ENCODE measurements around the gene RPL39L. TPM values are rescaled to one million over a fixed set of nuclear protein-coding genes. Genes with fewer than 3 reads are reported as not detected.

The RPL39L gene
- total and polyA plus RNA-seq, 2 of the 4 experiments (the other 2 are of a cell fraction), result 18.1 to 34.6 TPM

GRCh38 chr3:187074846-187075245, 64.5 kb downstream of the RPL39L start:
- Histone ChIP-seq H3K18ac (ENCODE audit: low read depth, low read length) (no peak overlapping the region), H3K9me3 (ENCODE audit: control insufficient read depth, insufficient read depth, low read length) (peaks cover 1% of the 10 kb centered on the region; the same call in 1 of the 2 replicates), H3K4me2 (ENCODE audit: low read depth, low read length) (no peak overlapping the region), H4K20me1 (ENCODE audit: insufficient read depth, low read length) (no peaks in the 10 kb centered on the region), H3K4me3 (ENCODE audit: insufficient read depth, low read depth, low read length) (no peak overlapping the region), H3K9ac (ENCODE audit: low read depth, low read length) (no peak overlapping the region), H3K27ac (ENCODE audit: insufficient read depth, low read length) (no peak overlapping the region), H3K79me1 (ENCODE audit: low read depth in 1 of 2, low read length in 2 of 2) (no peaks in the 10 kb centered on the region), H2AFZ (replicated peaks; ENCODE audit: low read length, poor library complexity) (no peak overlapping the region), H4K5ac (ENCODE audit: low read depth, low read length) (no peak overlapping the region), H2BK5ac (ENCODE audit: low read depth, low read length, poor library complexity, severe bottlenecking) (no peak overlapping the region), H3K4ac (ENCODE audit: low read depth, low read length) (no peak overlapping the region), H2BK120ac (ENCODE audit: low read depth, low read length) (no peak overlapping the region), H2AK9ac (replicated peaks; ENCODE audit: low read depth, low read length, poor library complexity) (no peak overlapping the region), H2AK5ac (ENCODE audit: low read depth, low read length) (no peak overlapping the region), H3K56ac (ENCODE audit: extremely low read depth, insufficient read depth, low read length) (no peak overlapping the region), H4K8ac (ENCODE audit: low read depth in 2 of 2, low read length in 2 of 2) (no peak overlapping the region), H2BK20ac (ENCODE audit: low read depth, low read length) (no peak overlapping the region), H3K4me1 (ENCODE audit: control insufficient read depth, insufficient read depth, low read length) (no peaks in the 10 kb centered on the region), H4K91ac (ENCODE audit: insufficient read depth, low read depth, low read length) (no peak overlapping the region), H2BK15ac (ENCODE audit: low read depth, low read length) (no peak overlapping the region), H3K27me3 (ENCODE audit: control insufficient read depth, insufficient read depth, low read length) (no peaks in the 10 kb centered on the region), H3K9me1 (ENCODE audit: insufficient read depth, low read length) (peaks cover 3% of the 10 kb centered on the region; the same call in 1 of the 2 replicates), H3K23ac (ENCODE audit: low read depth, low read length) (no peak overlapping the region), H3K36me3 (ENCODE audit: control insufficient read depth, insufficient read depth, low read length) (no peaks in the 10 kb centered on the region; the same call in 1 of the 2 replicates), H3K14ac (replicated peaks; ENCODE audit: low read depth, low read length) (no peak overlapping the region)
- no peak for ATAC-seq (ENCODE audit: low read depth)
- DNase-seq, result no peak
- dilution Hi-C loops (cut with HindIII; ENCODE audit: low sequenced_read_pairs, unreplicated experiment), result no loop called here
- in situ Hi-C loops (cut with MboI; ENCODE audit: low sequenced_read_pairs), result no loop called here
- no TSS peak for BruUV-seq (replicated peaks)
- ChIA-PET CTCF (no interaction called here), POLR2A (ENCODE audit: unreplicated experiment) (no interaction called here)
- TF ChIP-seq, protein P1, sequence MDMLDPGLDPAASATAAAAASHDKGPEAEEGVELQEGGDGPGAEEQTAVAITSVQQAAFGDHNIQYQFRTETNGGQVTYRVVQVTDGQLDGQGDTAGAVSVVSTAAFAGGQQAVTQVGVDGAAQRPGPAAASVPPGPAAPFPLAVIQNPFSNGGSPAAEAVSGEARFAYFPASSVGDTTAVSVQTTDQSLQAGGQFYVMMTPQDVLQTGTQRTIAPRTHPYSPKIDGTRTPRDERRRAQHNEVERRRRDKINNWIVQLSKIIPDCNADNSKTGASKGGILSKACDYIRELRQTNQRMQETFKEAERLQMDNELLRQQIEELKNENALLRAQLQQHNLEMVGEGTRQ (IDR thresholded peaks at IDR 0.05; ENCODE audit: low read depth, low read length), result no peak
- no peak for TF ChIP-seq SMC3 (IDR thresholded peaks at IDR 0.05; ENCODE audit: low read depth, low read length)
- TF ChIP-seq CHD1 (IDR thresholded peaks at IDR 0.05; ENCODE audit: low read depth, low read length), result no peak
- no peak for TF ChIP-seq NFE2L2 (IDR thresholded peaks at IDR 0.05; ENCODE audit: low read depth, low read length)
- TF ChIP-seq FOS (IDR thresholded peaks at IDR 0.05; ENCODE audit: low read depth, low read length), result no peak
- TF ChIP-seq MAFK (IDR thresholded peaks at IDR 0.05; ENCODE audit: low read depth, low read length), result no peak
- TF ChIP-seq POLR2A (IDR thresholded peaks at IDR 0.05; ENCODE audit: low read depth, low read length), result no peak
- no peak for TF ChIP-seq CEBPB (IDR thresholded peaks at IDR 0.05; ENCODE audit: low read depth, low read length)
- TF ChIP-seq, protein P2, sequence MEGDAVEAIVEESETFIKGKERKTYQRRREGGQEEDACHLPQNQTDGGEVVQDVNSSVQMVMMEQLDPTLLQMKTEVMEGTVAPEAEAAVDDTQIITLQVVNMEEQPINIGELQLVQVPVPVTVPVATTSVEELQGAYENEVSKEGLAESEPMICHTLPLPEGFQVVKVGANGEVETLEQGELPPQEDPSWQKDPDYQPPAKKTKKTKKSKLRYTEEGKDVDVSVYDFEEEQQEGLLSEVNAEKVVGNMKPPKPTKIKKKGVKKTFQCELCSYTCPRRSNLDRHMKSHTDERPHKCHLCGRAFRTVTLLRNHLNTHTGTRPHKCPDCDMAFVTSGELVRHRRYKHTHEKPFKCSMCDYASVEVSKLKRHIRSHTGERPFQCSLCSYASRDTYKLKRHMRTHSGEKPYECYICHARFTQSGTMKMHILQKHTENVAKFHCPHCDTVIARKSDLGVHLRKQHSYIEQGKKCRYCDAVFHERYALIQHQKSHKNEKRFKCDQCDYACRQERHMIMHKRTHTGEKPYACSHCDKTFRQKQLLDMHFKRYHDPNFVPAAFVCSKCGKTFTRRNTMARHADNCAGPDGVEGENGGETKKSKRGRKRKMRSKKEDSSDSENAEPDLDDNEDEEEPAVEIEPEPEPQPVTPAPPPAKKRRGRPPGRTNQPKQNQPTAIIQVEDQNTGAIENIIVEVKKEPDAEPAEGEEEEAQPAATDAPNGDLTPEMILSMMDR (conservative IDR thresholded peaks at IDR 0.05; ENCODE audit: low read depth, low read length), result no peak
- intact Hi-C loops (cut with micrococcal nuclease), result no loop called here

All from IMR-90 (cell line).